Measurements from ENCODE around the gene CFAP47. TPM values are rescaled to one million over a fixed set of nuclear protein-coding genes. Genes with fewer than 3 reads are reported as not detected.

CFAP47 gene
- total and polyA plus RNA-seq, 2 of the 4 experiments (the other 2 are of a cell fraction): not detected

DNA sequence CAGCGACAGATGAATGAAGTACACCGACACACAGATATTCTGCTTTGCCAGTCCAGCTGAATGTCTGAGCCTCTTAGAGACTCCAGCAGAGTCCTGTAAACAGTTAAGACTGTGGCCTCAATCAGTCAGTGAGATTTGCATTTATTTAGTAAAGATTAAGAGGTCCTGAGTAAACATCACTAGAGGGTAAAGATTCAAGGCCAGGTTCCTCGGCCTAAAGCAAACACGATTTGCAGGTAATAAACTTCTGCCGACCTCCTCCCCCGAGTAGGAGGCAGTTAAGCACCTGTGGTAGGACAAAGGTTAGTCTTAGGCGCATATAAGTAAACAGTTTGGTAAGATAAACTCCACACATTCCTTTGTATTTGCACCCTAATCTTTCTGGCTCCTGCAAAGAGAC lies 99.6 kb downstream of the CFAP47 start:
- H3K14ac ChIP-seq (replicated peaks; ENCODE audit: low read depth, low read length): no peak overlapping the region
- intact Hi-C loops (cut with micrococcal nuclease) (no loop called here), dilution Hi-C loops (cut with HindIII; ENCODE audit: low sequenced_read_pairs, unreplicated experiment) (no loop called here), in situ Hi-C loops (cut with MboI; ENCODE audit: low sequenced_read_pairs) (no loop called here)
- H4K8ac ChIP-seq (ENCODE audit: low read depth in 2 of 2, low read length in 2 of 2): no peak overlapping the region
- no peak overlapping the region for H3K56ac ChIP-seq (ENCODE audit: extremely low read depth, insufficient read depth, low read length)
- H3K36me3 ChIP-seq (ENCODE audit: control insufficient read depth, insufficient read depth, low read length): no peaks in the 10 kb centered on the region
- H3K4me2 ChIP-seq (ENCODE audit: low read depth, low read length): no peak overlapping the region
- H3K9ac ChIP-seq (ENCODE audit: low read depth, low read length): no peak overlapping the region
- H3K23ac ChIP-seq (ENCODE audit: low read depth, low read length): no peak overlapping the region
- H2AK5ac ChIP-seq (ENCODE audit: low read depth, low read length): no peak overlapping the region
- no peak overlapping the region for H2AK9ac ChIP-seq (replicated peaks; ENCODE audit: low read depth, low read length, poor library complexity)
- H3K4me1 ChIP-seq (ENCODE audit: control insufficient read depth, insufficient read depth, low read length): no peaks in the 10 kb centered on the region
- WGBS, 2 experiments (ENCODE audit: extremely low coverage in 2 of 2, insufficient read length in 1 of 2): 54% methylated on average over 2 of the region's 7 CpGs; no CpG with 5 or more reads in 1 of the 2 experiments
- no peak overlapping the region for H2BK20ac ChIP-seq (ENCODE audit: low read depth, low read length)
- no peak overlapping the region for H2BK5ac ChIP-seq (ENCODE audit: low read depth, low read length, poor library complexity, severe bottlenecking)
- H2BK15ac ChIP-seq (ENCODE audit: low read depth, low read length): no peak overlapping the region
- DNase-seq: no peak
- no peaks in the 10 kb centered on the region for H3K27me3 ChIP-seq (ENCODE audit: control insufficient read depth, insufficient read depth, low read length)
- no peak overlapping the region for H3K4ac ChIP-seq (ENCODE audit: low read depth, low read length)
- H3K4me3 ChIP-seq (ENCODE audit: insufficient read depth, low read depth, low read length): no peak overlapping the region
- no peak overlapping the region for H3K18ac ChIP-seq (ENCODE audit: low read depth, low read length)
- no peak overlapping the region for H4K5ac ChIP-seq (ENCODE audit: low read depth, low read length)
- TF ChIP-seq FOS (IDR thresholded peaks at IDR 0.05; ENCODE audit: low read depth, low read length) (no peak), RFX5 (IDR thresholded peaks at IDR 0.05; ENCODE audit: low read depth, low read length) (no peak), MAZ (IDR thresholded peaks at IDR 0.05; ENCODE audit: borderline replicate concordance, low read depth, low read length) (no peak), SMC3 (IDR thresholded peaks at IDR 0.05; ENCODE audit: low read depth, low read length) (no peak), RAD21 (IDR thresholded peaks at IDR 0.05; ENCODE audit: low read length) (no peak), POLR2A (IDR thresholded peaks at IDR 0.05; ENCODE audit: low read depth, low read length) (no peak), CEBPB (IDR thresholded peaks at IDR 0.05; ENCODE audit: low read depth, low read length) (no peak), NFE2L2 (IDR thresholded peaks at IDR 0.05; ENCODE audit: low read depth, low read length) (no peak), BHLHE40 (IDR thresholded peaks at IDR 0.05; ENCODE audit: low read depth, low read length) (no peak), MAFK (IDR thresholded peaks at IDR 0.05; ENCODE audit: low read depth, low read length) (no peak), CHD1 (IDR thresholded peaks at IDR 0.05; ENCODE audit: low read depth, low read length) (no peak), RCOR1 (IDR thresholded peaks at IDR 0.05; ENCODE audit: insufficient replicate concordance, low read length) (no peak), MXI1 (IDR thresholded peaks at IDR 0.05; ENCODE audit: borderline replicate concordance, low read depth, low read length) (no peak)
- TF ChIP-seq, protein P1, sequence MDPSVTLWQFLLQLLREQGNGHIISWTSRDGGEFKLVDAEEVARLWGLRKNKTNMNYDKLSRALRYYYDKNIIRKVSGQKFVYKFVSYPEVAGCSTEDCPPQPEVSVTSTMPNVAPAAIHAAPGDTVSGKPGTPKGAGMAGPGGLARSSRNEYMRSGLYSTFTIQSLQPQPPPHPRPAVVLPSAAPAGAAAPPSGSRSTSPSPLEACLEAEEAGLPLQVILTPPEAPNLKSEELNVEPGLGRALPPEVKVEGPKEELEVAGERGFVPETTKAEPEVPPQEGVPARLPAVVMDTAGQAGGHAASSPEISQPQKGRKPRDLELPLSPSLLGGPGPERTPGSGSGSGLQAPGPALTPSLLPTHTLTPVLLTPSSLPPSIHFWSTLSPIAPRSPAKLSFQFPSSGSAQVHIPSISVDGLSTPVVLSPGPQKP (IDR thresholded peaks at IDR 0.05; ENCODE audit: borderline replicate concordance, low read depth, low read length): no peak
- TF ChIP-seq, protein P2, sequence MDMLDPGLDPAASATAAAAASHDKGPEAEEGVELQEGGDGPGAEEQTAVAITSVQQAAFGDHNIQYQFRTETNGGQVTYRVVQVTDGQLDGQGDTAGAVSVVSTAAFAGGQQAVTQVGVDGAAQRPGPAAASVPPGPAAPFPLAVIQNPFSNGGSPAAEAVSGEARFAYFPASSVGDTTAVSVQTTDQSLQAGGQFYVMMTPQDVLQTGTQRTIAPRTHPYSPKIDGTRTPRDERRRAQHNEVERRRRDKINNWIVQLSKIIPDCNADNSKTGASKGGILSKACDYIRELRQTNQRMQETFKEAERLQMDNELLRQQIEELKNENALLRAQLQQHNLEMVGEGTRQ (IDR thresholded peaks at IDR 0.05; ENCODE audit: low read depth, low read length): no peak
- TF ChIP-seq, protein P3, sequence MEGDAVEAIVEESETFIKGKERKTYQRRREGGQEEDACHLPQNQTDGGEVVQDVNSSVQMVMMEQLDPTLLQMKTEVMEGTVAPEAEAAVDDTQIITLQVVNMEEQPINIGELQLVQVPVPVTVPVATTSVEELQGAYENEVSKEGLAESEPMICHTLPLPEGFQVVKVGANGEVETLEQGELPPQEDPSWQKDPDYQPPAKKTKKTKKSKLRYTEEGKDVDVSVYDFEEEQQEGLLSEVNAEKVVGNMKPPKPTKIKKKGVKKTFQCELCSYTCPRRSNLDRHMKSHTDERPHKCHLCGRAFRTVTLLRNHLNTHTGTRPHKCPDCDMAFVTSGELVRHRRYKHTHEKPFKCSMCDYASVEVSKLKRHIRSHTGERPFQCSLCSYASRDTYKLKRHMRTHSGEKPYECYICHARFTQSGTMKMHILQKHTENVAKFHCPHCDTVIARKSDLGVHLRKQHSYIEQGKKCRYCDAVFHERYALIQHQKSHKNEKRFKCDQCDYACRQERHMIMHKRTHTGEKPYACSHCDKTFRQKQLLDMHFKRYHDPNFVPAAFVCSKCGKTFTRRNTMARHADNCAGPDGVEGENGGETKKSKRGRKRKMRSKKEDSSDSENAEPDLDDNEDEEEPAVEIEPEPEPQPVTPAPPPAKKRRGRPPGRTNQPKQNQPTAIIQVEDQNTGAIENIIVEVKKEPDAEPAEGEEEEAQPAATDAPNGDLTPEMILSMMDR (conservative IDR thresholded peaks at IDR 0.05; ENCODE audit: low read depth, low read length): no peak
- H4K20me1 ChIP-seq (ENCODE audit: insufficient read depth, low read length): no peaks in the 10 kb centered on the region
- no peak for ATAC-seq (ENCODE audit: low read depth)
- H2AFZ ChIP-seq (replicated peaks; ENCODE audit: low read length, poor library complexity): no peak overlapping the region
- CTCF ChIA-PET: no interaction called here
- H3K79me1 ChIP-seq (ENCODE audit: low read depth in 1 of 2, low read length in 2 of 2): no peaks in the 10 kb centered on the region
- no peaks in the 10 kb centered on the region for H3K9me1 ChIP-seq (ENCODE audit: insufficient read depth, low read length)
- H2BK120ac ChIP-seq (ENCODE audit: low read depth, low read length): no peak overlapping the region
- no peaks in the 10 kb centered on the region; the same call in 1 of the 2 replicates for H3K9me3 ChIP-seq (ENCODE audit: control insufficient read depth, insufficient read depth, low read length)
- POLR2A ChIA-PET (ENCODE audit: unreplicated experiment): no interaction called here
- H4K91ac ChIP-seq (ENCODE audit: insufficient read depth, low read depth, low read length): no peak overlapping the region
- H3K27ac ChIP-seq (ENCODE audit: insufficient read depth, low read length): no peak overlapping the region
- BruUV-seq (replicated peaks): no TSS peak

All from IMR-90 (cell line).